Activated CD4-positive, alpha-beta T cell treated with anti-CD3 and anti-CD28 coated beads for 4 hours (primary cell): Measurements from ENCODE around the gene INSR.
"Not testable (repeated sequence)": the region's sequence is repeated elsewhere in the genome, so short reads cannot be mapped to it uniquely, and the experiment has no call there.

Experiments used
- DNase-seq, 2 donors: peaks; one replicate each; pipeline ENCODE4 v3.0.0-alpha.2; 2020

The INSR gene

GRCh38 chr19:7255631-7256030 is 38.6 kb downstream of the INSR start:
- no peak for DNase-seq

DNA sequence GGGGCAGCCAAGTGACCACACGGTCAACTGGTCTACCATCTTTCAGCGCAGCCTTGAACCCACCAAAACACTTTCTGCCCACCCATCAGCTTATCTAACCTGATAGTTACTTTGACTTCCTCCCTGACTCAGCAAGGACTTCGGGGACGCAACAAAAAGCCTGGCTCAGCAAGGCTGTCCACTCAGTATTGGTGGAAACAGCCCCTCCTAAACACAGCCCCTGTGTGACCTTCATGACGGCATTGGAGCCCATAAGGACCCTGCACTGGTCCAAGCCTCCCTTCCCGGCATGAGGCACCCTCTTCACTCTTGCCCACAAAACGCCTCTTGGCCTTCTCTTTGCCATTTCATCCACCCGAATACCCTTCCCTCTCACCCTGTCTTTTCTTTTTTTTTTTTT is 39.1 kb downstream of the INSR start:
- DNase-seq, result no peak

- DNase-seq, result no peak
These were observed 39.6 kb downstream of the INSR start for GRCh38 chr19:7254590-7254989.

- DNase-seq, result no peak
These were observed 41.9 kb downstream of the INSR start for GRCh38 chr19:7252364-7252763.

GRCh38 chr19:7251494-7251893 is 42.7 kb downstream of the INSR start:
- DNase-seq, result no peak

- no peak for DNase-seq
These were observed 43.3 kb downstream of the INSR start for GRCh38 chr19:7250951-7251350.

DNA sequence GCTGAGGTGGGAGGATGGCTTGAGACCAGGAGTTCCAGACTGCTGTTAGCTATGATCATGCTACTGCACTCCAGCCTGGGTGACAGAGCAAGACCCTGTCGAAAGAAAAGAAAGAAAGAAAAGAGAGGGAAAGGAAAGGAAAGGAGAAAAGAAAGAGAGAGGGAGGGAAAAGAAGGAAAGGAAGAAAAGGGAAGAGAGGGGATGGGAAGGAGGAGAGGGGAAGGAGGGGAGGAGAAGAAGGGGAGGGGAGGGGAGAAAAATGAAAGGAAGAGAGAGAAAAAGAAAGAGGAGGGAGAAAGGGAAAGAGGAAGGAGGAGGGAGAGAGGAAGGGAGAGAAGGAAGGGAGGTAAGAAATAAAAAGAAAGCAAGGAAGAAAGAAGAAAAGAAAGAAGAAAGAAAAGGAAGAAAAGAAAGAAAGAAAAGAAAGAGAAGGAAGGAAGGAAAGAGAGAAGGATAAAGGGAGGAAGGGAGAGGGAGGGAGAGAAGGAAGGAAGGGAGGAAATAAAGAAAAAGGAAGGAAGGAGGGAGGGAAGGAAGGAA is 44.1 kb downstream of the INSR start:
- DNase-seq, result no peak

DNA sequence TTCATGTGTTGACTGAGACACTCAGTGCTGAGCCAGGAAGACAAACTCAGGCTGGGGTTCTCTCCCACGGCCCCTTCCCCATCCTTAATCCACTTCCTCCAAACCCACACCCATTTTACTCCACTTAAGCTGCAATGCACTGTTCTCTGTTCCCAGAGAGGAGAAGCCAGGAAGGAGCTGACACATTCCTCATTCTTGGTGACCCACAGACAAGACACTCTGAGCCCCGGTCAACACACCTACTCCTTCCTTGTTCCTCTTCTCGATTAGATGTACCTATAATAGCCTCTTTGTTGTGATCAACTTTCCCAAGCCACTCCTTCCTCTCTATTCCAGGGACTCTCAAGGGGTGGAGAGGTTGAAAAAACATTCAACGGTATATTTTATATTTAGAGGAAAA is 47.1 kb downstream of the INSR start:
- DNase-seq, result no peak

DNA sequence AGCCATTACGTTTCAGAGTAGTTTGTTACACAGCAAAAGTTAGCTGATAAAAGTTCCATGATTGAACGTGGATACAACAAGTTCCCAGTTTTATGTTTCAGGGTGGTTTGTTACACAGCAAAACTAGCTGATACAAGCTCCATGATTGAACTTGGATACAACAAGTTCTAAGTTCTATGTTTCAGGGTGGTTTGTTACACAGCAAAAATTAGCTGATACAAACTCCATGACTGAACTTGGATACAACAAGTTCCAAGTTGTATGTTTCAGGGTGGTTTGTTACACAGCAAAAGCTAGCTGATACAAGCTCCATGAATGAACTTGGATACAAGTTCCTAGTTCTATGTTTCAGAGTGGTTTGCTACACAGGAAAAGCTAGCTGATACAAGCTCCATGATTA is 47.6 kb downstream of the INSR start:
- no peak for DNase-seq

DNA sequence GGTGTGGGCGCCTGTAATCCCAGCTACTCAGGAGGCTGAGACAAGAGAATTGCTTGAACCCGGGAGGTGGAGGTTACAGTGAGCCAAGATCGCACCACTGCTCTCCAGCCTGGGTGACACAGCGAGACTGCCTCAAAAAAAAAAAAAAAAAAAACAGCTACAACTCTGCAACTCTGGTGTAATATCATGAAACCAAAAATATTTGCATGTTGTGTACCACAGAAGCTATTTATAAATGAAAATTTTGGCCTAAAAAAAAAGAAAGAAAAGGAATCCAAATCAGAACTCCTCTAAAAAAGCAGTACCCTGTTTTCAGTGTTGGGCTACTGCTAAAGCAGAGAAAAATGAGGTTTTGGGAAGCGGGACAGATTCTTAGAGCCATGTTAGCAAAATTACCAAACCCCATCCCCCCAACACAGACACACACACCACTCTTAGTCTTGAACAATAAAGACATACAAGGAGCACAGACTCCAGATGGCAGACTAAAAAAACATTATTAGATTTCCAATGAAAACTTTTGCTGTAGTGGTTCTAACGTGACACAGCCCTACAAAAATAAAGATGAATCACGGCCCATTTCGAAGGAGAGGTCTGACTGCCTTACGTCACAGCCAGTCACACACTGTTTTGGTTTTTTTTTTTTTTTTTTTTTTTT is 51.5 kb downstream of the INSR start:
- DNase-seq, result no peak

- DNase-seq, result no peak
These were observed 56.2 kb downstream of the INSR start for GRCh38 chr19:7238051-7238450.

- no peak for DNase-seq
These were observed 58.1 kb downstream of the INSR start for GRCh38 chr19:7236153-7236552.

GRCh38 chr19:7230826-7231225 is 63.4 kb downstream of the INSR start:
- no peak for DNase-seq

DNA sequence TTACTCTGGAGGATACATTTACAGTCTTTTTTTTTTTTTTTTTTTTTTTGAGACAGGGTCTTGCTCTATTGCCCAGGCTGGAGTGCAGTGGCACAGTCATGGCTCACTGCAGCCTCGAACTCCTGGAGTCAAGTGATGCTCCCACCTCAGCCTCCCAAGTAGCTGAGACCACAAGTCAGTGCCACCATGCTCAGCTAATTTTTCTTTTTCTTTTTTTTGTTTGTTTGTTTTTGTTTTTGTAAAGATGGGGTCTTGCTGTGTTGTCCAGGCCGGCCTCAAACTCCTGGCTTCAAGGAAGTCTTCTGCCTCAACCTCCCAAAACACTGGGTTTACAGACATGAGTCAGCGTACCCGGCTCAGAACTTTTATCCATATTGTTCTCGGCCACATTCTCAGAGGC is 64.5 kb downstream of the INSR start:
- DNase-seq, result no peak

GRCh38 chr19:7228935-7229541 is 65.2 kb downstream of the INSR start:
- DNase-seq, result no peak

GRCh38 chr19:7227735-7228134 is 66.5 kb downstream of the INSR start:
- DNase-seq, result no peak

- not testable (repeated sequence) for DNase-seq
These were observed 67.1 kb downstream of the INSR start for GRCh38 chr19:7227149-7227548.

- DNase-seq, result no peak
These were observed 67.5 kb downstream of the INSR start for GRCh38 chr19:7226739-7227138.

DNA sequence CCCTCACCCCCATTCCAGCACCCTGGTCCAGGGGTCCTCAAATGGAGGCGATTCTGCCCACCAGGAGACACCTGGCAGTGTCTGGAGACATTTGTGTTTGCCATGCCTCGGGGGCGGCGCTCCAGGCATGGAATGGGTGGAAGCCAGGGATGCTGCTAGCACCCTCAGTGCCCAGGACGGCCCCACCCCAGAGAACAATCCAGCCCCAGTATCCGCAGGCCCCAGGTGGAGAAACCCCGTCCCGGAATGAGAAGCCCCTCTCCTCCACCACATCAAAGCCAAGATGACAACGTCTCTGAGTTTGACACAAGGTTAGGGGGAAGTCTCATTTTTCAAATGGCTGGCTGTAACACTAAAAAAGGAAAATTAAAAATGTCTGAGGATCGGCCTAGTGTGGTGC is 68.5 kb downstream of the INSR start:
- no peak for DNase-seq

GRCh38 chr19:7224995-7225394 is 69.2 kb downstream of the INSR start:
- DNase-seq, result no peak

GRCh38 chr19:7224209-7224686 is 70.0 kb downstream of the INSR start:
- DNase-seq, result no peak

DNA sequence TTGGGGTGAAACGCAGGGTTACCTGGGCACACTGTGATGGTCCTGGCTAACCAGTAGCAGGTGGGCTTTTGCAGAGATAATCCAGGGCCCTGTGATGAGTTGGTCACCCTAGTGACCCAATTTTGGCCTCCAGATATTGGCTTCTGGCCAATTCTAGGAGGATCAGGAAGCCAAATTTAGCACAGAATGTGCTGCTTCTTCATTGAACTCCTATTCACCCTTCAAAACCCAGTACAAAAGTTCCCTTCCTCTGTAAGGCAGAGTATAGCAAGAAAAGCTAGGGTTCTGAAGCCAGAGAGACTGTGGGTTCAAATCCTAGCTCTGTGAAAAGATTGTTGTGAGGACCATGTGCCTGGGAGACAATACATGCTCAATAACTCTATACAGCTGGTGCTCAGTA is 70.8 kb downstream of the INSR start:
- no peak for DNase-seq

DNA sequence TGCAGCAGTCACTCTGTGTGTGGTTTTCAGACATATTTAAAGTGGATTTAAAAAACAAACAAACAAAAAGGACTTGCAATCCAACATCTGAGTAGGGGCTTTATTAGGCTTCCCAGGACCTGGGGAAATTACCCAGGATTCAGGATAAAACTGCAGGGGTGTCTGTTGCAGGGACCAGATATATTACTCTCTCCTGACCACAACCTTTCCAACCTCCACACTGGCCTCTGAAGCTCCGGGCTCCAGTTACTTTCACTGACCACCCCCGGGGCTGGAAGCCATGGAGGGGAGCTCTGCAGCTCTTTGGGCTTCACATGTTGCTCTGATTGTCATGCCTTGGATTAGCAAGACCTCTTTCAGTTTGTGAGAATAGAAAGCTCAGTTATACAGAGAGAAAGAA is 75.2 kb downstream of the INSR start:
- DNase-seq, result no peak

DNA sequence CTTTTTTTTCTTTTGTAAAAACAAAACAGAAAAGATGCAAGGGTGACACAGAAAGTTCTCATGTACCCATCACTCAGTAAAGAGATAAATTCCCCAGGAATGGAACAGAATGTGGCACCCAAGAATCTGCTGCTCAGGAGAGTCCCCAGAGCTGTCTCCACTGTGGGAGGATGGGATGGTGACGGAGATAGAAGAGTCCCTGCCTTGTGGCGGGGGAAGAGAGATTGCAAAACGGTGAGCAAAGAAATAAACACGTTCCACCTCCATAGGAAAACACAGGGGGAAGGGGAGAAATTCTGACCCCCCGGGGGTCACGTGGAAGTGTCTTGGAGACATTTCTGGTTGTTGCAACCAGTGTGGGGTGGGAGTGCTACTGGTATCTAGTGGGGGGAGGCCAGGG is 76.4 kb downstream of the INSR start:
- no peak for DNase-seq
